SH-SY5Y (cell line): ENCODE measurements around the gene TAPBPL.

Experiments used
- GATA2 ChIP-seq: IDR thresholded peaks from 2 replicates; pipeline ENCODE4 v1.6.1; 2011; ENCODE audit warnings: mild to moderate bottlenecking, low read depth, low read length
- GATA3 ChIP-seq: IDR thresholded peaks from 2 replicates; pipeline ENCODE4 v1.6.1; 2011; ENCODE audit warnings: low read depth, mild to moderate bottlenecking, low read length, moderate library complexity

DNA sequence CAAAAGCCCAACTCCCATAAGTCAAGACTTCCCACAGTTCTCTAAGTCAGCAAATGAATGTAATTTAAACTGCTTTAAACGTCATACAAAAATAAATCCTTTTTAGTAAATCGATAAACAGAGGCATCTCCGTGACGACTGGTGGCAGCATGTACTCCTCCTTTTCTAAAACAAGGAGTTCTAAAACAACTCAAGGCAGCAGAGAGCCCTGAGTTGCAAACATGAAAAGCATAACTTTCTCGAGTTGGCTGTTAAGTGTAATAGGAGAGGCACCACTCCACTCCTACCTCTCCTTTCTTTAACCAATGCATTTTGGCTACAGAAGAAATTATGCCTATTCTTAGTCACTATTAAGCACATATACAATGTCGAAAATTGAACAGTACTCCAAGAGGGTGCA, 45.9 kb upstream of the TAPBPL start:
- TF ChIP-seq GATA3 (no peak), GATA2 (no peak)
